ENCODE results near the gene LRRC8E. TPM values are rescaled to one million over a fixed set of nuclear protein-coding genes. Genes with fewer than 3 reads are reported as not detected.

LRRC8E gene
- total RNA-seq, 1 donor from 2014 or later: 3.5 TPM

DNA sequence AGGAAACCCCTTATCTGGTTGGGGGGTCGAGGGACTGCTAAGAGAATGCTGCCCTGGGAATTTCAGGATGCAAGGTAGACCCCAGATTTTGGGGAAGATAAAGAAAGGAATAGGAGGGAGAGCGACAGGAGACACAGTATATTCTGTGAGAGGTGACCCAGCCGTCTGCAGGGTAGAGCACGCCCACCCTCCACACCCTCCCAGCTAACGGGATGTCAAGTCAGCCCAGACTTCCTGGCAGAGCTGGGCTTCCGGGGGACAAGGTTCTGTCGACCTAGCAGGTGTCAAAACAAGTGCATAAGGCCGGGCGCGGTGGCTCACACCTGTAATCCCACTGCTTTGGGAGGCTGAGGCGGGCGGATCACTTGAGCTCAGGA, 13.4 kb upstream of the LRRC8E start:
- Mint-ChIP-seq H3K4me1 (ENCODE audit: unreplicated experiment) (peaks cover 23% of the 10 kb centered on the region), H3K27ac (ENCODE audit: unreplicated experiment) (no peak overlapping the region), H3K4me3 (ENCODE audit: unreplicated experiment) (peak overlapping the region; percentile 67), H3K27me3 (ENCODE audit: unreplicated experiment) (peaks cover 27% of the 10 kb centered on the region), H3K36me3 (ENCODE audit: unreplicated experiment) (no peaks in the 10 kb centered on the region), H3K9me3 (ENCODE audit: unreplicated experiment) (no peaks in the 10 kb centered on the region)
- no peak for DNase-seq (ENCODE audit: extremely low spot score, unreplicated experiment)
- TF ChIP-seq, protein P1, sequence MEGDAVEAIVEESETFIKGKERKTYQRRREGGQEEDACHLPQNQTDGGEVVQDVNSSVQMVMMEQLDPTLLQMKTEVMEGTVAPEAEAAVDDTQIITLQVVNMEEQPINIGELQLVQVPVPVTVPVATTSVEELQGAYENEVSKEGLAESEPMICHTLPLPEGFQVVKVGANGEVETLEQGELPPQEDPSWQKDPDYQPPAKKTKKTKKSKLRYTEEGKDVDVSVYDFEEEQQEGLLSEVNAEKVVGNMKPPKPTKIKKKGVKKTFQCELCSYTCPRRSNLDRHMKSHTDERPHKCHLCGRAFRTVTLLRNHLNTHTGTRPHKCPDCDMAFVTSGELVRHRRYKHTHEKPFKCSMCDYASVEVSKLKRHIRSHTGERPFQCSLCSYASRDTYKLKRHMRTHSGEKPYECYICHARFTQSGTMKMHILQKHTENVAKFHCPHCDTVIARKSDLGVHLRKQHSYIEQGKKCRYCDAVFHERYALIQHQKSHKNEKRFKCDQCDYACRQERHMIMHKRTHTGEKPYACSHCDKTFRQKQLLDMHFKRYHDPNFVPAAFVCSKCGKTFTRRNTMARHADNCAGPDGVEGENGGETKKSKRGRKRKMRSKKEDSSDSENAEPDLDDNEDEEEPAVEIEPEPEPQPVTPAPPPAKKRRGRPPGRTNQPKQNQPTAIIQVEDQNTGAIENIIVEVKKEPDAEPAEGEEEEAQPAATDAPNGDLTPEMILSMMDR (IDR thresholded peaks at IDR 0.05): no peak

DNA sequence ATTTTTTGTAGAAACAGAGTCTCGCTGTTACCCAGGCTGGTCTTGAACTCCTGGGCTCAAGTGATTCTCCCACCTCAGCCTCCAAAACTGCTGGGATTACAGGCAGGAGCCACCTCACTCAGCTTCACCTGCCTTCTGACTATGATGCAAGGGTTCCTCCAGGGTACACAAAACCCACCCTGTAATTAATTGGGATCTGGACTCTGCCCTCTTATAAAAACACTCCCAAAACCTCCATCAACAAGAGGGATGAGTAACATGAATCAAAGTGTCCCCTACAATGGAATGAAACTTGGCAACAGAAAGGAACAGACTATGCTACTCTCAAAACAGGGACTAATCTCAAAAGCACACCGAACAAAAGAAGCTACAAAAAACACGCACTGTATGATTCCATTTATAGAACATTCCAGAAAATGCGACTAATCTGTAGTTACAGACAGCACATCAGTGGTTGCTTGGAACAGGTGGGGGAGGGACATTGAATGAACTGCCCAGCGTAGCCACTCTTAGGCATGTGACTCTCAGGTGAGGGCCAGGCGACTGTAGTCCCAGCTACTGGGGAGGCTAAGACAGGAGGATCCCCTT, 11.0 kb upstream of the LRRC8E start:
- DNase-seq (ENCODE audit: extremely low spot score, unreplicated experiment): no peak
- Mint-ChIP-seq H3K27ac (ENCODE audit: unreplicated experiment) (no peak overlapping the region), H3K9me3 (ENCODE audit: unreplicated experiment) (no peaks in the 10 kb centered on the region), H3K4me1 (ENCODE audit: unreplicated experiment) (peaks cover 7% of the 10 kb centered on the region), H3K36me3 (ENCODE audit: unreplicated experiment) (no peaks in the 10 kb centered on the region), H3K4me3 (ENCODE audit: unreplicated experiment) (no peak overlapping the region), H3K27me3 (ENCODE audit: unreplicated experiment) (peaks cover 22% of the 10 kb centered on the region)
- TF ChIP-seq, protein P1 (IDR thresholded peaks at IDR 0.05): no peak

DNA sequence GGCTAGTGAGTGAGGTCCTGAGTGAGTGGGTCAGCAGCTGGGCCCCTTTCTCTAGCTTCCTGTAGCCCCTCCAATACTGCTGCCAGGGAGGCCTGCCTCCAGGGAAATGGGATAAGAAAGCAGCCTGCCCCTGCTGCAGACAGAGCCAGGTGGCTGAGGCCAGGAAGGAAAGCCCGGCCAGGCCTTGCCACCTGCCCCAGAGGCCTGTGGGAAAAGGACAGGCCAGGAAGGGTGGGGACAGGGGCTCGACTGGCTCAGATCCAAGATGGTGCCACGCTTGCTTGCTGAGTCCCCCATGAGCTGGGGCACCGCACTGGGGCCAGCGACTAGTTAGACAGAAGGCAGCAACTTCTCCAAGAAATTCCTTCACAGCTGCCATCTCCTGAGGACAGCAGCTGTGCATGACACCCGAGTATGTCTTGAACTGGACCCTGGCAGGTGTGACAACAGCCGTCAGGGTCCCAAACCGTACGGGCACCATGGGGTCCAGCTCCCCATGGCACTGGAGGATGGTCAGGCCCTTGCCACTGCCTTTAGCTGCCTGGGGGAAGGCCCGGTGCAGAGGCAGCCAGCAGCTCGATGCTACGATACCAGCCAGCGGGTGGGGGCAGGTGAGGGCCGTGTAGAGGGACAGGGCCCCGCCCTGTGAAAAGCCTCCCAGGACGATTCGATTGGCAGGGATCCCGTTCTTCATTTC, 9.1 kb upstream of the LRRC8E start:
- DNase-seq (ENCODE audit: extremely low spot score, unreplicated experiment): no peak
- TF ChIP-seq, protein P1 (IDR thresholded peaks at IDR 0.05): no peak
- Mint-ChIP-seq H3K27ac (ENCODE audit: unreplicated experiment) (no peak overlapping the region), H3K27me3 (ENCODE audit: unreplicated experiment) (peaks cover 15% of the 10 kb centered on the region), H3K9me3 (ENCODE audit: unreplicated experiment) (no peaks in the 10 kb centered on the region), H3K4me1 (ENCODE audit: unreplicated experiment) (peaks cover 9% of the 10 kb centered on the region), H3K4me3 (ENCODE audit: unreplicated experiment) (no peak overlapping the region), H3K36me3 (ENCODE audit: unreplicated experiment) (no peaks in the 10 kb centered on the region)

DNA sequence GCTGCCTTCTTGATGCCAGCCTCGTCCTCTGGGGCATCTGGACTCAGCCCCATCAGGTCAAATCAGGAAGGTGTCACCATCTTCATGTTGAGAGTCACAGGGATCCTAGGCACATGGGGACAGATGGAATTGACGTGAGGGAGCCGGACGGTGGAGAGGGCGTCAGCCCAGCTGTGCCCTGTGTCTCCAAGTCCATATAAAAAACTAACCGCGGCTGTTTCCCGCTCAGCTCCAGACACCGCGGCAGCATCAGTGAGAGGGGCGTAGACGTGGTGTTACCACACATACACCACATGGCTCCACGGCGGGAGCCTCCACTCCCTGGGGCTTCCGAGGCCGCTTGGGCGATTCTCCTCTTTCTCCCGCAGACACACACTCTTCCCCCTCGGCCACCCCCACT, 8.5 kb upstream of the LRRC8E start:
- H3K4me1 Mint-ChIP-seq (ENCODE audit: unreplicated experiment): peaks cover 7% of the 10 kb centered on the region
- TF ChIP-seq, protein P1 (IDR thresholded peaks at IDR 0.05): no peak
- H3K4me3 Mint-ChIP-seq (ENCODE audit: unreplicated experiment): no peak overlapping the region
- H3K27ac Mint-ChIP-seq (ENCODE audit: unreplicated experiment): no peak overlapping the region
- no peaks in the 10 kb centered on the region for H3K9me3 Mint-ChIP-seq (ENCODE audit: unreplicated experiment)
- H3K27me3 Mint-ChIP-seq (ENCODE audit: unreplicated experiment): peaks cover 12% of the 10 kb centered on the region
- DNase-seq (ENCODE audit: extremely low spot score, unreplicated experiment): no peak
- no peaks in the 10 kb centered on the region for H3K36me3 Mint-ChIP-seq (ENCODE audit: unreplicated experiment)

DNA sequence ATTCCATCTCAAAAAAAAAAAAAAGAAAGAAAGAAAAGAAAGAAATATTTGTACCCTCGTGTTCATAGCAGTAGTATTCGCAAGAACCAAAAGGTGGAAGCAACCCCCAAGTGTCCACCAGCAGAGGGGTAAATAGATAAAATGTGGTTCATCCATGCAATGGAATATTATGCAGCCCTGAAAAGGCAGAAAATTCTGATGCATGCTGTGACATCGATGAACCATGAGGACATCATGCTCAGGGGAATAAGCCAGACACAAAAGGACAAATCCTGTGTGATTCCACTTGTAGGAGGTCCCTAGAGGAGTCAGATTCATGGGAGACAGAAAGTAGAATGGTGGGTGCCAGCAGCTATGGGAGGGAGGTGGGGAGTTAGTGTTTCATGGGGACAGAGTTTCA, 6.4 kb upstream of the LRRC8E start:
- no peak overlapping the region for H3K27ac Mint-ChIP-seq (ENCODE audit: unreplicated experiment)
- no peaks in the 10 kb centered on the region for H3K27me3 Mint-ChIP-seq (ENCODE audit: unreplicated experiment)
- no peaks in the 10 kb centered on the region for H3K36me3 Mint-ChIP-seq (ENCODE audit: unreplicated experiment)
- TF ChIP-seq, protein P1 (IDR thresholded peaks at IDR 0.05): no peak
- peaks cover 7% of the 10 kb centered on the region for H3K4me1 Mint-ChIP-seq (ENCODE audit: unreplicated experiment)
- DNase-seq (ENCODE audit: extremely low spot score, unreplicated experiment): no peak
- no peaks in the 10 kb centered on the region for H3K9me3 Mint-ChIP-seq (ENCODE audit: unreplicated experiment)
- no peak overlapping the region for H3K4me3 Mint-ChIP-seq (ENCODE audit: unreplicated experiment)

Data from osteocyte (in vitro differentiated cells).